ENCODE results near the gene CACUL1.
"Not testable (repeated sequence)": the region's sequence is repeated elsewhere in the genome, so short reads cannot be mapped to it uniquely, and the experiment has no call there.

CACUL1 gene

GRCh38 chr10:118782916-118783465 lies 28.2 kb upstream of the CACUL1 start:
- H3K4me3 Mint-ChIP-seq; H3K4me1 Mint-ChIP-seq; DNase-seq (ENCODE audit: low spot score in 2 of 2); ATAC-seq (replicated peaks; ENCODE audit: extremely low read depth, poor library complexity, severe bottlenecking); H3K27ac Mint-ChIP-seq (ENCODE audit: low read depth); H3K9me3 Mint-ChIP-seq; H3K36me3 Mint-ChIP-seq (ENCODE audit: insufficient read depth): not testable (repeated sequence)
- peaks cover 71% of the 10 kb centered on the region for H3K27me3 Mint-ChIP-seq

DNA sequence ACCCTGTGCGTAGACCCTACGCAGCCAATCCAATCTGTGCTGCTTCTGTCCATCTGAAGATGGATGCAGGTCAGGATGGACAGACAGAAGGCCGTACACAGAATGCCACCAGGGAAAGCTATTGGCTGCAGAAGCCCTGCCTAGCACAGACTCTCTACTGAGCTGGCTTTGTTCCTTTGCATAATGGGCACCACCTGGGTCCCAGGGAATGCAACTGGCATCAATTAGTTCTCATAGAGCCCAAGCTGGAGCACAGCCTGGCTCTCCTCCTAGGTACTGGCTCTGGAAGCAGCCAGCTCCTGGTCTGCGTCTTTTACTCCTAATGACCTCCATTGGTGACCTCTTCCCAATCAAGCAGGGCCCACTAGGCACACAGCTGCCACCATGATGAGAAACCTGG lies 26.8 kb upstream of the CACUL1 start:
- ATAC-seq (replicated peaks; ENCODE audit: extremely low read depth, poor library complexity, severe bottlenecking) (no peak), DNase-seq (ENCODE audit: low spot score in 2 of 2) (no peak)
- no peaks in the 10 kb centered on the region for H3K9me3 Mint-ChIP-seq
- H3K36me3 Mint-ChIP-seq (ENCODE audit: insufficient read depth) = no peaks in the 10 kb centered on the region
- H3K27me3 Mint-ChIP-seq = peaks cover 67% of the 10 kb centered on the region
- H3K4me3 Mint-ChIP-seq = no peak overlapping the region
- H3K4me1 Mint-ChIP-seq = peaks cover 2% of the 10 kb centered on the region
- H3K27ac Mint-ChIP-seq (ENCODE audit: low read depth) = no peak overlapping the region

DNA sequence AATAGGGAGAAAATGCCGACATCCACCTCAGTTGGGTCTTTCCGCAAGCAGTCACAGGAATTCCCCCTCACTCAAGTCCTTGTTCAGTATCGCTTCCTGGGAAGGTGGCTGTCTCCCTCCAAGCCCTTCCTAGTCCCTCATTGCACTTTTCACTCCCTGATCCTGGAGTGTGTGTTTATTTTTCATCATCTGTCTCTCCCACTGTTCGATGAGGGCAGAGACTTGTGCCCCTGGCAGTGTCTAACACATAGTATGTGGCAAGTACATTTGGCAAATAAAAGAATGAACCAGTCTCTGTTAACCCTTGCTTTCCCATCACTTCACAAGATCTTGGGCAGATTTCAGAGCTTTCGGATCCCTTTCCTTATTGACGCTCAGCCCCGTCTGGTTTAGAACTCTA lies 24.0 kb upstream of the CACUL1 start:
- no peak for DNase-seq (ENCODE audit: low spot score in 2 of 2)
- Mint-ChIP-seq H3K36me3 (ENCODE audit: insufficient read depth) (no peaks in the 10 kb centered on the region), H3K27me3 (peaks cover 48% of the 10 kb centered on the region), H3K4me3 (no peak overlapping the region), H3K9me3 (no peaks in the 10 kb centered on the region), H3K4me1 (peaks cover 12% of the 10 kb centered on the region), H3K27ac (ENCODE audit: low read depth) (no peak overlapping the region)
- no peak for ATAC-seq (replicated peaks; ENCODE audit: extremely low read depth, poor library complexity, severe bottlenecking)

- Mint-ChIP-seq H3K27me3 (peaks cover 44% of the 10 kb centered on the region), H3K4me3 (no peak overlapping the region), H3K27ac (ENCODE audit: low read depth) (no peak overlapping the region), H3K36me3 (ENCODE audit: insufficient read depth) (no peaks in the 10 kb centered on the region), H3K9me3 (no peaks in the 10 kb centered on the region), H3K4me1 (peaks cover 12% of the 10 kb centered on the region)
- ATAC-seq (replicated peaks; ENCODE audit: extremely low read depth, poor library complexity, severe bottlenecking) = no peak
- DNase-seq (ENCODE audit: low spot score in 2 of 2) = no peak
Observed at GRCh38 chr10:118776960-118777359, 22.2 kb upstream of the CACUL1 start.

- Mint-ChIP-seq H3K9me3 (no peaks in the 10 kb centered on the region), H3K4me1 (peaks cover 12% of the 10 kb centered on the region), H3K27ac (ENCODE audit: low read depth) (no peak overlapping the region), H3K36me3 (ENCODE audit: insufficient read depth) (no peaks in the 10 kb centered on the region), H3K27me3 (peaks cover 35% of the 10 kb centered on the region), H3K4me3 (no peak overlapping the region)
- ATAC-seq (replicated peaks; ENCODE audit: extremely low read depth, poor library complexity, severe bottlenecking) (no peak), DNase-seq (ENCODE audit: low spot score in 2 of 2) (no peak)
Observed at GRCh38 chr10:118776033-118776432, 21.3 kb upstream of the CACUL1 start.

DNA sequence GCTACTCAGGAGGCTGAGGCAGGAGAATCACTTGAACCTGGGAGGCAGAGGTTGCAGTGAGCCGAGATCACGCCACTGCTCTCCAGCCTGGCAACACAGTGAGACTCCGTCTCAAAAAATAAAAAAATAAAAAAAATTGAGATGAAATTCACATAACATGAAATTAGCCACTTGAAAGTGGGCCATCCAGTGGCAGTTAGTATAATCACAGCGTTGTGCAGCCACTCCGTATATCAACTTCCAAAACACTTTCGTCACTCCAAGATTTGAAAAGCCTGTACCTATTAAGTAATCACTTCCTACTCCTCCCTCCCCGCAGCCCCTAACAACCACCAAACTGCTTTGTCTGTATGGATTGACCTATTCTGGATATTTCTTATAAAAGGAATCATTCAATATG lies 20.7 kb upstream of the CACUL1 start:
- H3K27ac Mint-ChIP-seq (ENCODE audit: low read depth) = no peak overlapping the region
- no peaks in the 10 kb centered on the region for H3K36me3 Mint-ChIP-seq (ENCODE audit: insufficient read depth)
- H3K4me1 Mint-ChIP-seq = peaks cover 12% of the 10 kb centered on the region
- no peaks in the 10 kb centered on the region for H3K9me3 Mint-ChIP-seq
- DNase-seq (ENCODE audit: low spot score in 2 of 2) = no peak
- peaks cover 35% of the 10 kb centered on the region for H3K27me3 Mint-ChIP-seq
- H3K4me3 Mint-ChIP-seq = no peak overlapping the region
- ATAC-seq (replicated peaks; ENCODE audit: extremely low read depth, poor library complexity, severe bottlenecking) = no peak

DNA sequence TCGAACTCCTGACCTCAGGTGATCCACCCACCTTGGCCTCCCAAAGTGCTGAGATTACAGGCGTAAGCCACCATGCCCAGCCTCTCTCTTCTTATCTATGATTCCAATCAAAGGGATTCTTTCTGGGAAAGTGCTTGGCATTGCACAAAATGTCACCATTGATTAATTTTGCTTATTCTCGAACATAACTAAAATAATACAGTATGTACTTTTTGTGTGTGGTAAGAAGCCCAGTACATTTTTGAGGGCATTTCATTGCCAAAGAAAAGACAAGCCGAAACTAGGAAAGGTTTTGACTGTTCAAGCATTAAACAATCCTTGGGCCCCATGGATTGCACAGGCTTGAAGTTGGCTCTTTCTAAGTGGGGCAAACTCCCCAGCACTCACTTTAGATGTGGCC lies 18.3 kb upstream of the CACUL1 start:
- Mint-ChIP-seq H3K4me3 (no peak overlapping the region), H3K36me3 (ENCODE audit: insufficient read depth) (no peaks in the 10 kb centered on the region), H3K27ac (ENCODE audit: low read depth) (no peak overlapping the region), H3K4me1 (peaks cover 12% of the 10 kb centered on the region), H3K27me3 (peaks cover 21% of the 10 kb centered on the region), H3K9me3 (no peaks in the 10 kb centered on the region)
- no peak for ATAC-seq (replicated peaks; ENCODE audit: extremely low read depth, poor library complexity, severe bottlenecking)
- no peak for DNase-seq (ENCODE audit: low spot score in 2 of 2)

- H3K9me3 Mint-ChIP-seq = no peaks in the 10 kb centered on the region
- H3K36me3 Mint-ChIP-seq (ENCODE audit: insufficient read depth) = no peaks in the 10 kb centered on the region
- H3K4me1 Mint-ChIP-seq = peaks cover 12% of the 10 kb centered on the region
- no peak overlapping the region for H3K27ac Mint-ChIP-seq (ENCODE audit: low read depth)
- DNase-seq (ENCODE audit: low spot score in 2 of 2) (no peak), ATAC-seq (replicated peaks; ENCODE audit: extremely low read depth, poor library complexity, severe bottlenecking) (no peak)
- peaks cover 15% of the 10 kb centered on the region for H3K27me3 Mint-ChIP-seq
- no peak overlapping the region for H3K4me3 Mint-ChIP-seq
Observed at GRCh38 chr10:118771976-118772375, 17.2 kb upstream of the CACUL1 start.

DNA sequence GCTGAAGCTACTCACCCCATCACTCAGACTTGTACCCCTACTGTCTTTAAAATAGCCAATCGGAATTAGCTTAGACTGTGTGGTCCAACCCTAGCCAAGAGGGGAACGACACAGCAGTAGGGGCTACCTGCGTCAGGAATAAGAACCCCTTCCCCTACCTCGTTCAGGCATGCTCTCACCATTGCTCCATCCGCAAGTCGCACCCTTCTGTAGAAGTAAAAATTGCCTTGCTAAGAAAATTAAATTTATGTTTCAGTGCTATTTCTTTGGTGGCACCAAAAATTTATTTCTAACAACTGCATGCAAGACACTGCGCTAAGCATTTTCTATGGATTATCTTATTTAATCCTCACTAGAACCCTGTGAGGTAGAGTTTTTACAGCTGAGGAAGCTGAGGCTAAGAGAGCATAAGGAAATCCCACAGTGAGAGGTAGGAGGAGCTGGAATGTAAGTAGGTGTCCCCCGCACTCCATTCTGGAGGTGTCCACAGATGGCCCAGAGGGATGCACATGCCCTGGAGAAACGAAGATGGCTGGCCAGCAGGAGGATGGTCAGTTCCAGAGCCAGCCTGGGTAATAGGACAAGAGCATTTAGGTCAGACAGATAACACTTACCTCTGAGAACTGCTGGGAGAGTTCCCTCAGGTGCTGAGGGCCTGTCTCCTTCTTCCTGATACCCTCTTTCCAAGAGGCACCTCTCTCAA lies 15.3 kb upstream of the CACUL1 start:
- Mint-ChIP-seq H3K4me3 (no peak overlapping the region), H3K36me3 (ENCODE audit: insufficient read depth) (no peaks in the 10 kb centered on the region), H3K27me3 (peaks cover 10% of the 10 kb centered on the region), H3K27ac (ENCODE audit: low read depth) (peak overlapping the region; percentile 59), H3K9me3 (no peaks in the 10 kb centered on the region), H3K4me1 (no peaks in the 10 kb centered on the region)
- ATAC-seq (replicated peaks; ENCODE audit: extremely low read depth, poor library complexity, severe bottlenecking) (no peak), DNase-seq (ENCODE audit: low spot score in 2 of 2) (no peak)

GRCh38 chr10:118768041-118768919 lies 13.5 kb upstream of the CACUL1 start:
- Mint-ChIP-seq H3K27me3 (peaks cover 2% of the 10 kb centered on the region), H3K36me3 (ENCODE audit: insufficient read depth) (no peaks in the 10 kb centered on the region), H3K9me3 (no peaks in the 10 kb centered on the region), H3K27ac (ENCODE audit: low read depth) (no peak overlapping the region), H3K4me3 (no peak overlapping the region), H3K4me1 (no peaks in the 10 kb centered on the region)
- ATAC-seq (replicated peaks; ENCODE audit: extremely low read depth, poor library complexity, severe bottlenecking) = no peak
- DNase-seq (ENCODE audit: low spot score in 2 of 2) = no peak

DNA sequence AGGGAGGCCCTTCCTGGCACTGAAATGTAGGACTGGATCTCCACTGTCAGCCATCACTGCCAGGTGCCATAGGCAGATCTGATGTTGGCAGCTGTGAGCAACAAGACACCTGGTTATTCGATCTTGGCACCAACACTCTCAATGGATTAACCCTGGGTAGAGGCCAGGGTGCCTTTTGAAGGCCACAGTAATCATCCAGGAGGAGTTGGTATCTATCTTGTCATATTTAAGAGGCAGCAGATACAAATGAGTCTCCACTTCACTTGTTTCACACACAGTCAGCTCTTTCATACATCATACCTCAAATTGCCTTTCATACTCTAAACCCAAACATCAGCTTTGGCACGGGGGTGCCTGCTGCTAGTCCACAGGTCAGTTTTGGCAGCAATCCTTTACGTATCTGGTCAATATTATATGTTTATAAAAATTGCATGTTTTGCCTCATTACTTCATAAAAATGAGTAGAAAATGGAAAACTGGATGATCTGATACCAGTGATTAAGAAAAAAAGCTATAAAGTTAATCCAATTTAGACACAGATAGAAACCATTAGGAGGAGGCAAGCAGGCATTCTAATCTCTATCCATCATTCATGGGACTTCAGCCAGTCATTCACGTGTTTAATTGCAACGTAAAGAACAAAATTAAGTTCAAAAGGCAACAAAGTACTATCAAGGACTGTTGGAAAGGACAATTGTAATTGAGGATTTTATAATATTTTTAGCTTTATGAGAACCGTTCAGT lies 12.7 kb upstream of the CACUL1 start:
- H3K27me3 Mint-ChIP-seq = no peaks in the 10 kb centered on the region
- DNase-seq (ENCODE audit: low spot score in 2 of 2) (no peak), ATAC-seq (replicated peaks; ENCODE audit: extremely low read depth, poor library complexity, severe bottlenecking) (no peak)
- H3K27ac Mint-ChIP-seq (ENCODE audit: low read depth) = no peak overlapping the region
- no peaks in the 10 kb centered on the region for H3K36me3 Mint-ChIP-seq (ENCODE audit: insufficient read depth)
- no peak overlapping the region for H3K4me3 Mint-ChIP-seq
- no peaks in the 10 kb centered on the region for H3K4me1 Mint-ChIP-seq
- no peaks in the 10 kb centered on the region for H3K9me3 Mint-ChIP-seq

GRCh38 chr10:118764195-118764594 lies 9.4 kb upstream of the CACUL1 start:
- Mint-ChIP-seq H3K36me3 (ENCODE audit: insufficient read depth) (no peaks in the 10 kb centered on the region), H3K27me3 (no peaks in the 10 kb centered on the region), H3K4me3 (no peak overlapping the region), H3K9me3 (no peaks in the 10 kb centered on the region), H3K27ac (ENCODE audit: low read depth) (no peak overlapping the region), H3K4me1 (no peaks in the 10 kb centered on the region)
- DNase-seq (ENCODE audit: low spot score in 2 of 2) (no peak), ATAC-seq (replicated peaks; ENCODE audit: extremely low read depth, poor library complexity, severe bottlenecking) (no peak)
